A204.1 (cell line): ENCODE data around the gene BOLA1.
A peak's percentile ranks its signal among the peaks of the same experiment; 100 is the strongest.
"Not testable (repeated sequence)": the region's sequence is repeated elsewhere in the genome, so short reads cannot be mapped to it uniquely, and the experiment has no call there.

Experiments used
- FAIRE-seq: peaks from 2 replicates; lab custom pipeline; 2012; peaks lifted over from hg19 to GRCh38; lab: Jason Lieb, UNC

BOLA1 gene

DNA sequence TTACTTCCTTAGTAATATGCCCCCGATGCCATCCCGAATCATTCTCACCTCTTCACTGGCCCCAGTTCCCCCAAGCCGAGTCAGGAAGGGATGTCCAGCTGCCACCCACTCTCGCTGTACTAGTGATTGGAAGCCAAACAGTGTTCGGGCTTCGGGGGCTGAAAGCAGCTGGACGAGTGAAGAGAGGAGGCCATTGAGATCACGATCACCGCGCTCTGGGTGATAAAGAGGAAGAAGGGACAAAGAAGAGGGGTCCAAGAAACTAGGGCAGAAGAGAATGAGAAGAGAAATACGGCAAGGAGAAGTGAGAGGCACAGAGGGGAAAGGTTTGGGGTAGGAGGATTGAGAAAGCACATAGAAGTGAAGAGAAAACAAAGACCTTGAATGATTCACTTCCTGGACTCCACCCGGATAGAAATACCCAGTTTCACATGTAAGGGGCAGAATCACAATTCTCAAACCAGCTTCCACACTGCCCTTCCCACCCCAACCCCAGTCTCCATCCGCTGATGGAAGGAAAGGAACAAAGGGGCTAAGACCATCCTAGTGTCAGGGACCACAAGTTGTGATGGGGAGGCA, 31.9 kb downstream of the BOLA1 start:
- no peak for FAIRE-seq

GRCh38 chr1:149932474-149932873, 33.1 kb downstream of the BOLA1 start:
- no peak for FAIRE-seq

DNA sequence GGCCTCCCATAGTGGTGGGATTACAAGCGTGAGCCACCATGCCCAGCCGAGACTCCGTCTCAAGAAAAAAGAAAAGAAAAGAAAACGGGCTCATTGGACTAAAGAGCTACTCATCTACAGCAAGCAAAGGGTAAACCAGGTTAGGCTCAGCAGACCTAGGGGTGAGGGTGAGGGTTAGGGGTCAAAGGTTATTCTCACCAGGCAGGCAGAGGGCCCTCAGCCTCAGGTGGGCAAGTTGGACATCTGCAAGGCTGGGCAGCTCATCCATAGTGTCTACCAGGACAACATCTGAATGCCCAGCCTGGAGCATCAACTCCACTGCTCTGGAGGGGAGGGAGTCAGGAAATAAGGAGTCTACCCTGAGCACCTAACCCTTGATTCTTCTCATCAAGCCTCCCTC, 33.8 kb downstream of the BOLA1 start:
- FAIRE-seq: no peak

DNA sequence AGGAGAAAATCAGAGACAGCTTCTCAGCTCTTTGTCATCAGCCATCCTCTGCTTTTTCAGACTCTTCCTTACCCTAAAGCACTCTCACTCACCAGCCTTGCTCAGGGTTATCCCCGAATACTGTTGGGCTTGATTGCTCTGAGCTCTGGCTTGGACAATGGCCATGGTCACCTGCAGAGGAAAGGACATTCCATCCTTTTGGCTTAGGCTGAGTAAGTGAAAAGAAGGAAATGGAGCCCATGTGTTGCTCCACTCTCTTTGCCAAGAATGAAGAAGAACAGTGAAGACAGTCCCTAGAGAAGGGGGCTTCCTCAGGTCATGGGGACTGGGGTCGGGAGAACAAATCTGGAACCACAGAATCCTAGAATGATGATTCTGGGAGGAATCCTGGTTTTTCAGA, 35.0 kb downstream of the BOLA1 start:
- FAIRE-seq: no peak

DNA sequence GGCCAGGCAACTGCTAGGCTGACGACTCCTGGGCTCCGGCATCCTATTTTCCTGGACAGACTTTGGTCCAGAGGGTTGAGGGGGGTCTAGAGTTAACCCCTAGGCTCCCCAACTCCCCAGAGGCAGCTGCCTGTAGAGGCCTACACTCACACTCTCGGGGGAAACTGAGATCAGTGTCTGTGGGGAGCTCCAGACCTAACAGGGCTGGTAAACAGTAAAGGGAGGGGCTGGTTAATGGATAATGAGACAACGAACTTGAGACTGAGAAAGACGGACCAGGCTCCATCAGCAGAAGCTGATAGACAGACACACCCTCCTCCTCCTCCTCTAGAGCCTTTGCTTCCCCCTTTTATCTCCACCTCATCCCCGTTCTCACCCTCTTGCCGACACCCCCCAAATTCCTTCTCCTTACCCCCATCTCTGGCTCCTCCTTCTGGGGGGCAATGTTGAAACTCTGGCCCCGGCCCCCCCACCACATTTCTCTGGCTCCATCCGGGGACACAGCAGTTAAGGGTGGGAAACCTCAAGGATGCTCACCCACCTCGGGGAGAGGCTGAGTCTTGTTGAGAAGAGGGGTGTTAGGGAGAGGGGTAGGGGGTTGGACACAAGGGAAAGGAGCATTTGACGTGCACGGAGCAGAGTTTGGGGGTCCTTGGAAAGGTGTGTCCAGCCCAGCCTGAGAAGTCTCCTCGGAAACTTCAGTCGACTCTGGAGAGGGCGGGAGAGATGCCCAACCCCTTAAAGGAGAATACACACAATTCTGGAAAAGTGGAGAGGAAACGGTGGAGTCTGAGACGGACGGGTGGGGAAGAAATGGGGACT, 37.0 kb downstream of the BOLA1 start, which contains the start of gene MTMR11:
MTMR11 (minus strand) TSS at position 710 of the 822 bp plus-strand sequence; CDS start at position 478, 232 bp downstream.
- FAIRE-seq: no peak

GRCh38 chr1:149936992-149937705, 37.8 kb downstream of the BOLA1 start:
- FAIRE-seq: peak; percentile 97

- FAIRE-seq: no peak
Measured at GRCh38 chr1:149937759-149938158, 38.4 kb downstream of the BOLA1 start.

DNA sequence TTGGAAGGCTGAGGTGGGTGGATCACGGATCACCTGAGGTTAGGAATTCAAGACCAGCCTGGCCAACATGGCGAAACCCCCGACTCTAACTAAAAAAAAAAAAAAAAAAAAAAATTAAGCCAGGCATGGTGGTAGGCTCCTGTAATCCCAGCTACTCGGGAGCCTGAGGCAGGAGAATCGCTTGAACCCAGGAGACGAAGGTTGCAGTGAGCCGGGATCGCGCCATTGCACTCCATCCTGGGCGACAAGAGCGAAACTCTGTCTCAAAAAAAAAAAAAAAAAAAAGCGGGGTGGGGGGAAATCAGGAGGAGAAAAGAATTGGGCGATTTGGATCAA, 39.3 kb downstream of the BOLA1 start:
- FAIRE-seq: not testable (repeated sequence)

DNA sequence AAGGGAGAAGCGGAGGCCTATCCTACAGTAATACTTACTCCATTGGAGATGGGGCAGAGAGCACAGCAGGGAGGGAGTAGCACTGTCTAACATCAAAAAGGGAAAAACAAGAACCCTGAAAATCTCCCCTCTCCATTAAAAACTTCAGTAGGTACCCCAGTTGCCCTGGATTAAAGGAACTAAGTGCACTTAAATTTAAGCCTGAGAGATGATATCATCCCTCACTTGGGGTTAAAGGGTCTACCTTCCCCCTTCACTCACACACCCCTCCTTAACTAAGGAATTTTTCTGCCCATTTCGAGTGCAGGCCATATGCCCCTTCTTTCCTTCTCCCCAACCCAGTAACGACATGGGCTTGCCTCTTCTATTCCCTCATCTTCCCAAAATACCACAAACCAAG, 41.1 kb downstream of the BOLA1 start:
- no peak for FAIRE-seq

DNA sequence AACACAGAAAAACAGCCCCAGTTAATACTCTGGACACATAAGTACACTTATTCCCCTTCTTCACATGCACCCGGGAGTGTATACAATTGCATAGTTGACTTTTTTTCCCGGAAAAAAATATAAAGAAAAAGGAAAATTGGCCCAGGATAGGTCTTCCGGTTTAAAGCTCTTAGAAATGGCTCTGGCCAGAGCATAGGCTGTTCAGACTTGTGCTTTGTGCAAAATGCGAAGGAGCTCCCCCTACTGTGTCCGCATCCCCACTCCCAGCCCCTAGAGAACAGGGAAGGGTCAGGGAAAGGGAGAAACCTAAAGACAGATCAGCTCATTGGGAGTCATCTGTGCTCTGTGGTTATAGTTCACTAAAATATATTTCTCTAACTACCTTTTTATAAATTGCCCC, 42.8 kb downstream of the BOLA1 start:
- peak; percentile 54 for FAIRE-seq

- no peak for FAIRE-seq
Measured at GRCh38 chr1:149942885-149943284, 43.5 kb downstream of the BOLA1 start.

GRCh38 chr1:149945206-149945605, 45.8 kb downstream of the BOLA1 start:
- no peak for FAIRE-seq

- FAIRE-seq: no peak
Measured at GRCh38 chr1:149949911-149950310, 50.5 kb downstream of the BOLA1 start.
